HCT116 (cell line): ENCODE data around the gene FILIP1. TPM values are rescaled to one million over a fixed set of nuclear protein-coding genes. Genes with fewer than 3 reads are reported as not detected.

ENCODE experiments used
- ATAC-seq: fragments of 200-7000 bp; cut with Tn5 transposase; 2 replicates; pipeline ENCODE4 v1.9.1; 2020; ENCODE audit warnings: mild to moderate bottlenecking, moderate library complexity
- BruUV-seq: library from RNA; stranded (reverse); fragments of 400-500 nt; replicated peaks from 2 replicates; lab custom pipeline; 2021; lab: Mats Ljungman, UMichigan
- CTCF ChIA-PET: fragments of 300-600 bp; sonication (Branson Sonifier 250); formaldehyde crosslinking; loops from one replicate; lab custom pipeline; 2021; ENCODE audit warnings: antibody characterized with exemption; lab: Charles Lee
- POLR2A ChIA-PET: fragments of 300-600, 350-600 bp; sonication (Branson Sonifier 250); formaldehyde crosslinking; loops from one replicate; lab custom pipeline; 2021; ENCODE audit warnings: antibody characterized with exemption; lab: Charles Lee
- RAD21 ChIA-PET, 2 experiments: fragments of 300-600 bp; sonication (Branson Sonifier 250); formaldehyde crosslinking; loops; one replicate each; lab custom pipeline; 2023; ENCODE audit warnings: low total read pairs in 2 of 2; ENCODE audit not compliant: uncharacterized antibody in 2 of 2, unreplicated experiment in 2 of 2, low non-redundant PET in 1 of 2; lab: Charles Lee
- DNase-seq: peaks from one replicate; pipeline ENCODE4 v3.0.0-alpha.2; 2010; ENCODE audit warnings: low read depth, low spot score
- H2AFZ ChIP-seq: fragments of 200-600 bp; shearing (Covaris generic), sonication (generic); 2 replicates; pipeline ENCODE4 v1.6.1; 2017; ENCODE audit warnings: low read depth, mixed run types, mixed read lengths, antibody characterized with exemption, low read length; ENCODE audit not compliant: poor library complexity, severe bottlenecking
- H3K27ac ChIP-seq: 2 replicates; pipeline ENCODE4 v1.5.1; 2012; ENCODE audit warnings: low read depth, low read length
- H3K27me3 ChIP-seq: fragments of 200-600 bp; sonication (generic); 2 replicates; pipeline ENCODE4 v1.6.1; 2016; ENCODE audit warnings: mixed run types, low read length, mixed read lengths; ENCODE audit not compliant: insufficient read depth
- H3K36me3 ChIP-seq, 2 experiments: fragments of 200-500 bp in 1 of 2; fragments of 200-600 bp in 1 of 2; sonication (Bioruptor generic) in 1 of 2; sonication (generic) in 1 of 2; 2 replicates each; pipeline versions ENCODE4 v1.5.1 to v1.6.1; 2014 to 2016; ENCODE audit warnings: low read length in 2 of 2, inconsistent platforms in 1 of 2, mixed read lengths in 1 of 2, mixed run types in 1 of 2; ENCODE audit not compliant: insufficient read depth in 2 of 2, control insufficient read depth in 1 of 2
- H3K4me1 ChIP-seq, 2 experiments: fragments of 200-600 bp in 1 of 2; sonication (generic) in 1 of 2; 2 replicates each; pipeline versions ENCODE4 v1.5.1 to v1.6.1; 2012 to 2017; ENCODE audit warnings: low read length in 2 of 2, inconsistent platforms in 1 of 2, mild to moderate bottlenecking in 1 of 2, mixed read lengths in 1 of 2, mixed run types in 1 of 2, moderate library complexity in 1 of 2; ENCODE audit not compliant: insufficient read depth in 2 of 2, control insufficient read depth in 1 of 2
- H3K4me2 ChIP-seq: fragments of 200-600 bp; sonication (generic); 2 replicates; pipeline ENCODE4 v1.6.1; 2017; ENCODE audit warnings: mixed run types, low read length, mixed read lengths
- H3K4me3 ChIP-seq, 2 experiments: fragments of 200-600 bp in 1 of 2; sonication (generic) in 1 of 2; replicated peaks in 1 of 2; 2 replicates each; pipeline ENCODE4 v1.5.1; 2011 to 2016; ENCODE audit warnings: low read length in 2 of 2, control low read depth in 1 of 2, low read depth in 1 of 2, mild to moderate bottlenecking in 1 of 2, mixed read lengths in 1 of 2, mixed run types in 1 of 2
- H3K79me2 ChIP-seq: fragments of 200-600 bp; sonication (generic); 2 replicates; pipeline ENCODE4 v1.6.1; 2017; ENCODE audit warnings: mild to moderate bottlenecking, mixed run types, low read length, moderate library complexity, mixed read lengths; ENCODE audit not compliant: insufficient read depth
- H3K9ac ChIP-seq: fragments of 200-600 bp; sonication (generic); 2 replicates; pipeline ENCODE4 v1.6.1; 2016; ENCODE audit warnings: low read length, mixed read lengths
- H3K9me2 ChIP-seq: fragments of 200-600 bp; sonication (generic), shearing (Covaris generic); 2 replicates; pipeline ENCODE4 v1.6.1; 2017; ENCODE audit warnings: mixed run types, mild to moderate bottlenecking, moderate library complexity; ENCODE audit not compliant: insufficient read depth
- H3K9me3 ChIP-seq, 2 experiments: fragments of 200-500 bp in 1 of 2; fragments of 200-600 bp in 1 of 2; sonication (Bioruptor generic) in 1 of 2; sonication (generic) in 1 of 2; 2 replicates each; pipeline ENCODE4 v1.6.1; 2014 to 2017; ENCODE audit warnings: low read length in 2 of 2, mixed read lengths in 2 of 2, inconsistent platforms in 1 of 2, low read depth in 1 of 2, mild to moderate bottlenecking in 1 of 2, mixed run types in 1 of 2, moderate library complexity in 1 of 2; ENCODE audit not compliant: control insufficient read depth in 1 of 2, insufficient read depth in 1 of 2
- H4K20me1 ChIP-seq: fragments of 200-600 bp; sonication (generic), shearing (Covaris generic); 2 replicates; pipeline ENCODE4 v1.6.1; 2017; ENCODE audit warnings: mixed run types, mild to moderate bottlenecking, moderate library complexity; ENCODE audit not compliant: insufficient read depth
- JUND ChIP-seq: IDR thresholded peaks from 2 replicates; pipeline ENCODE4 v1.6.1; 2012
- YY1 ChIP-seq: IDR thresholded peaks from 2 replicates; pipeline ENCODE4 v1.6.1; 2011; ENCODE audit warnings: low read length, low read depth, moderate library complexity, mild to moderate bottlenecking; ENCODE audit not compliant: insufficient replicate concordance; ENCODE audit errors: extremely low read depth
- intact Hi-C: fragments of 100-400 bp; cut with micrococcal nuclease; formaldehyde crosslinking; loops from 2 replicates; pipeline ENCODE4 v1.10.0; 2022
- total RNA-seq: library from RNA; stranded (reverse); gene quantifications from one replicate; pipeline ENCODE4 v1.2.1, GENCODE V29; 2021; ENCODE audit not compliant: unreplicated experiment
- TF ChIP-seq, protein P1 (sequence below), 3 experiments: fragments of 200-600 bp in 1 of 3; sonication (generic) in 1 of 3; IDR thresholded peaks in 2 of 3; conservative IDR thresholded peaks in 1 of 3; 2 replicates each; pipeline ENCODE4 v1.5.1; 2012 to 2017; ENCODE audit warnings: low read depth in 2 of 3, low read length in 2 of 3, antibody characterized with exemption in 1 of 3, borderline replicate concordance in 1 of 3, control low read depth in 1 of 3, mild to moderate bottlenecking in 1 of 3, mixed read lengths in 1 of 3, mixed run types in 1 of 3, moderate library complexity in 1 of 3; ENCODE audit not compliant: insufficient read depth in 1 of 3
- TF ChIP-seq, protein P2 (sequence below): IDR thresholded peaks from 2 replicates; pipeline ENCODE4 v1.6.1; 2012
- TF ChIP-seq, protein P3 (sequence below): IDR thresholded peaks from 2 replicates; pipeline ENCODE4 v1.6.1; 2011; ENCODE audit warnings: mild to moderate bottlenecking, low read length, moderate library complexity; ENCODE audit not compliant: insufficient replicate concordance; ENCODE audit errors: extremely low read depth
- TF ChIP-seq, protein P4 (sequence below): IDR thresholded peaks from 2 replicates; pipeline ENCODE4 v1.6.1; 2012; ENCODE audit warnings: low read depth

Gene FILIP1
- total RNA-seq, 1 experiment from 2014 or later, result 0.05 TPM

DNA sequence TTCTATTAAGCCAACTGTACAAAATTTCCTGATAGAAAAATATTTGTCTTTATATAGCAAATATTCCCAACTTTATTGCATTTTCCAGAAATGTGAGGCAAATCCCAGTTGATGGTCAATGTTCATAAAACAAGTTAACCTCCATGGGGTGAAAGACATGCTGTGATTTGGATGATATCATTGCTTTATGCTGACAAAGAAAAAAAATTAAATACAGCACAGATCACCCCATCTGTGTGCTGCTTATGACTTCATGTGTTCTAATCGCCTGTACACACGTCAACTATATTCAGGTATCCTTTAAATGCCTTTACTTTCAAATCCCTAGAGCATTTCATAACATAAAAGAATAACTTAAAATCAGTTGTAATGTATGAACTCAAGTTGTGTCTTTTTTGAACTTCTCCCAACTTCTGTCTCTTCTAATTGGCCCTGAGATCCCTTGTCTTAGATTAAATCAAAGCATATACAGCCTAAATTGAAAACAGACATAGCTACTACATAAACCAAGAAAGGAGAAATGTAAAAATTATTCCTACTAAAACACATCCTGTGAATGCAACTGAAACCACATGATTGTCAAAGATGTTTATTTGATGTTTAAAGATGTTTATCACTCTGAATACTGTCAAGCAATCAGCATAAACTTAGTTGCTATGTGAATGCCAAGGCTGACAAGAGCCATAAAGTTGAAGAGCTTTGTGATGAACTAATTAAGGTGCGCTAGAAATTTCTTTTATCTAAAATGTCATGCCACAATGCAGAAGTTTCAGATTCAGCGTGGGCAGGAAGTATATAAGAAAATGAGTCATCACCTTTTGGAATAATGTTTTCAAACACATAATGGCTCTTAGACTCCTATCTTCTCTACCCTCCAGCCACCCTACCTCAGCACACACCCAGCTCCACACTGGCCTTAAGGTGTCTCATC lies 68.7 kb downstream of the FILIP1 start:
- intact Hi-C loops, result no loop called here
- peak overlapping the region; percentile 14; the same call in 1 of the 2 replicates for H3K4me2 ChIP-seq
- CTCF ChIA-PET, result no interaction called here

More for the DNA sequence above, 68.7 kb downstream of the FILIP1 start:
- H4K20me1 ChIP-seq, result no peaks in the 10 kb centered on the region
- no peak overlapping the region for H3K9ac ChIP-seq
- H3K79me2 ChIP-seq, result no peaks in the 10 kb centered on the region
- TF ChIP-seq, protein P1, sequence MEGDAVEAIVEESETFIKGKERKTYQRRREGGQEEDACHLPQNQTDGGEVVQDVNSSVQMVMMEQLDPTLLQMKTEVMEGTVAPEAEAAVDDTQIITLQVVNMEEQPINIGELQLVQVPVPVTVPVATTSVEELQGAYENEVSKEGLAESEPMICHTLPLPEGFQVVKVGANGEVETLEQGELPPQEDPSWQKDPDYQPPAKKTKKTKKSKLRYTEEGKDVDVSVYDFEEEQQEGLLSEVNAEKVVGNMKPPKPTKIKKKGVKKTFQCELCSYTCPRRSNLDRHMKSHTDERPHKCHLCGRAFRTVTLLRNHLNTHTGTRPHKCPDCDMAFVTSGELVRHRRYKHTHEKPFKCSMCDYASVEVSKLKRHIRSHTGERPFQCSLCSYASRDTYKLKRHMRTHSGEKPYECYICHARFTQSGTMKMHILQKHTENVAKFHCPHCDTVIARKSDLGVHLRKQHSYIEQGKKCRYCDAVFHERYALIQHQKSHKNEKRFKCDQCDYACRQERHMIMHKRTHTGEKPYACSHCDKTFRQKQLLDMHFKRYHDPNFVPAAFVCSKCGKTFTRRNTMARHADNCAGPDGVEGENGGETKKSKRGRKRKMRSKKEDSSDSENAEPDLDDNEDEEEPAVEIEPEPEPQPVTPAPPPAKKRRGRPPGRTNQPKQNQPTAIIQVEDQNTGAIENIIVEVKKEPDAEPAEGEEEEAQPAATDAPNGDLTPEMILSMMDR (IDR thresholded peaks at IDR 0.05 in 2 of 3, conservative IDR thresholded peaks at IDR 0.05 in 1 of 3; ENCODE audit: borderline replicate concordance in 1 of 3, insufficient read depth in 1 of 3, low read depth in 2 of 3, low read length in 2 of 3), result no peak
- TF ChIP-seq JUND, result 0 out of 2 replicates have a peak, but pooled peaks have one; percentile 7
- TF ChIP-seq YY1, result no peak
- TF ChIP-seq, protein P2, sequence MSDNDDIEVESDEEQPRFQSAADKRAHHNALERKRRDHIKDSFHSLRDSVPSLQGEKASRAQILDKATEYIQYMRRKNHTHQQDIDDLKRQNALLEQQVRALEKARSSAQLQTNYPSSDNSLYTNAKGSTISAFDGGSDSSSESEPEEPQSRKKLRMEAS, result no peak
- TF ChIP-seq, protein P3, sequence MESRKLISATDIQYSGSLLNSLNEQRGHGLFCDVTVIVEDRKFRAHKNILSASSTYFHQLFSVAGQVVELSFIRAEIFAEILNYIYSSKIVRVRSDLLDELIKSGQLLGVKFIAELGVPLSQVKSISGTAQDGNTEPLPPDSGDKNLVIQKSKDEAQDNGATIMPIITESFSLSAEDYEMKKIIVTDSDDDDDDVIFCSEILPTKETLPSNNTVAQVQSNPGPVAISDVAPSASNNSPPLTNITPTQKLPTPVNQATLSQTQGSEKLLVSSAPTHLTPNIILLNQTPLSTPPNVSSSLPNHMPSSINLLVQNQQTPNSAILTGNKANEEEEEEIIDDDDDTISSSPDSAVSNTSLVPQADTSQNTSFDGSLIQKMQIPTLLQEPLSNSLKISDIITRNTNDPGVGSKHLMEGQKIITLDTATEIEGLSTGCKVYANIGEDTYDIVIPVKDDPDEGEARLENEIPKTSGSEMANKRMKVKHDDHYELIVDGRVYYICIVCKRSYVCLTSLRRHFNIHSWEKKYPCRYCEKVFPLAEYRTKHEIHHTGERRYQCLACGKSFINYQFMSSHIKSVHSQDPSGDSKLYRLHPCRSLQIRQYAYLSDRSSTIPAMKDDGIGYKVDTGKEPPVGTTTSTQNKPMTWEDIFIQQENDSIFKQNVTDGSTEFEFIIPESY, result no peak
- TF ChIP-seq, protein P4, sequence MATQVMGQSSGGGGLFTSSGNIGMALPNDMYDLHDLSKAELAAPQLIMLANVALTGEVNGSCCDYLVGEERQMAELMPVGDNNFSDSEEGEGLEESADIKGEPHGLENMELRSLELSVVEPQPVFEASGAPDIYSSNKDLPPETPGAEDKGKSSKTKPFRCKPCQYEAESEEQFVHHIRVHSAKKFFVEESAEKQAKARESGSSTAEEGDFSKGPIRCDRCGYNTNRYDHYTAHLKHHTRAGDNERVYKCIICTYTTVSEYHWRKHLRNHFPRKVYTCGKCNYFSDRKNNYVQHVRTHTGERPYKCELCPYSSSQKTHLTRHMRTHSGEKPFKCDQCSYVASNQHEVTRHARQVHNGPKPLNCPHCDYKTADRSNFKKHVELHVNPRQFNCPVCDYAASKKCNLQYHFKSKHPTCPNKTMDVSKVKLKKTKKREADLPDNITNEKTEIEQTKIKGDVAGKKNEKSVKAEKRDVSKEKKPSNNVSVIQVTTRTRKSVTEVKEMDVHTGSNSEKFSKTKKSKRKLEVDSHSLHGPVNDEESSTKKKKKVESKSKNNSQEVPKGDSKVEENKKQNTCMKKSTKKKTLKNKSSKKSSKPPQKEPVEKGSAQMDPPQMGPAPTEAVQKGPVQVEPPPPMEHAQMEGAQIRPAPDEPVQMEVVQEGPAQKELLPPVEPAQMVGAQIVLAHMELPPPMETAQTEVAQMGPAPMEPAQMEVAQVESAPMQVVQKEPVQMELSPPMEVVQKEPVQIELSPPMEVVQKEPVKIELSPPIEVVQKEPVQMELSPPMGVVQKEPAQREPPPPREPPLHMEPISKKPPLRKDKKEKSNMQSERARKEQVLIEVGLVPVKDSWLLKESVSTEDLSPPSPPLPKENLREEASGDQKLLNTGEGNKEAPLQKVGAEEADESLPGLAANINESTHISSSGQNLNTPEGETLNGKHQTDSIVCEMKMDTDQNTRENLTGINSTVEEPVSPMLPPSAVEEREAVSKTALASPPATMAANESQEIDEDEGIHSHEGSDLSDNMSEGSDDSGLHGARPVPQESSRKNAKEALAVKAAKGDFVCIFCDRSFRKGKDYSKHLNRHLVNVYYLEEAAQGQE, result no peak
- 0 out of 2 replicates have a peak, but pooled peaks cover under 1% of the 10 kb centered on the region for H3K9me2 ChIP-seq
- no peaks in the 10 kb centered on the region for H3K9me3 ChIP-seq
- DNase-seq (no peak), ATAC-seq (no peak)
- H3K36me3 ChIP-seq, result no peaks in the 10 kb centered on the region
- no TSS peak for BruUV-seq
- H2AFZ ChIP-seq, result peak overlapping the region; percentile 71
- RAD21 ChIA-PET, result no interaction called here
- no peak overlapping the region for H3K27ac ChIP-seq
- no peak overlapping the region for H3K4me3 ChIP-seq
- H3K27me3 ChIP-seq, result no peaks in the 10 kb centered on the region
- H3K4me1 ChIP-seq, result peaks cover 2 to 12% of the 10 kb centered on the region in 2 experiments; a peak in 3 of 4 replicates
- POLR2A ChIA-PET, result no interaction called here
